Muscle of back (tissue), 11 donors: ENCODE measurements around the gene USP3. TPM values are rescaled to one million over a fixed set of nuclear protein-coding genes. Genes with fewer than 3 reads are reported as not detected.
"Not testable (repeated sequence)": the region's sequence is repeated elsewhere in the genome, so short reads cannot be mapped to it uniquely, and the experiment has no call there.

ENCODE experiments used
- DNase-seq, 3 donors: peaks; one replicate each; pipeline versions ENCODE4 v3.0.0 to v3.0.0-alpha.2; 2013
- polyA plus RNA-seq, 10 donors: library from polyadenylated mRNA; unstranded; fragments of 120-200 nt; gene quantifications; one replicate each; pipeline ENCODE4 v1.2.1, GENCODE V29; 2013; ENCODE audit not compliant: insufficient read length in 10 of 10

USP3 gene
- polyA plus RNA-seq, 10 donors: 15.2 to 31.4 (median 21.7) TPM

GRCh38 chr15:63605036-63605435 lies 100.6 kb downstream of the USP3 start:
- no peak for DNase-seq

- DNase-seq: no peak
These were observed 101.4 kb downstream of the USP3 start for GRCh38 chr15:63605816-63606215.

GRCh38 chr15:63606308-63606707 lies 101.9 kb downstream of the USP3 start:
- DNase-seq: no peak

- no peak for DNase-seq
These were observed 104.6 kb downstream of the USP3 start for GRCh38 chr15:63608989-63609388.

GRCh38 chr15:63609448-63609847 lies 105.1 kb downstream of the USP3 start:
- DNase-seq: no peak

- peak; percentile 74 to 93 (median 84) for DNase-seq
These were observed 105.9 kb downstream of the USP3 start for GRCh38 chr15:63610209-63610841.

- DNase-seq: peak; percentile 53 to 67 (median 64)
These were observed 106.8 kb downstream of the USP3 start for GRCh38 chr15:63611177-63611576.

GRCh38 chr15:63612300-63612699 lies 107.9 kb downstream of the USP3 start:
- no peak for DNase-seq

- no peak for DNase-seq
These were observed 111.5 kb downstream of the USP3 start for GRCh38 chr15:63615935-63616334.

GRCh38 chr15:63617147-63617546 lies 112.8 kb downstream of the USP3 start:
- DNase-seq: not testable (repeated sequence)

GRCh38 chr15:63617627-63618026 lies 113.2 kb downstream of the USP3 start:
- DNase-seq: not testable (repeated sequence)

GRCh38 chr15:63620760-63621159 lies 116.4 kb downstream of the USP3 start:
- not testable (repeated sequence) for DNase-seq

GRCh38 chr15:63623232-63623969 lies 119.0 kb downstream of the USP3 start:
- DNase-seq: no peak

GRCh38 chr15:63626955-63627354 lies 122.6 kb downstream of the USP3 start:
- no peak for DNase-seq

- no peak for DNase-seq
These were observed 123.9 kb downstream of the USP3 start for GRCh38 chr15:63628123-63628822.

- DNase-seq: no peak
These were observed 125.8 kb downstream of the USP3 start for GRCh38 chr15:63630036-63630751.

- no peak for DNase-seq
These were observed 128.9 kb downstream of the USP3 start for GRCh38 chr15:63633312-63633711.

- DNase-seq: no peak
These were observed 129.8 kb downstream of the USP3 start for GRCh38 chr15:63634154-63634553.

- no peak for DNase-seq
These were observed 132.2 kb downstream of the USP3 start for GRCh38 chr15:63636518-63637061.

- no peak for DNase-seq
These were observed 134.4 kb downstream of the USP3 start for GRCh38 chr15:63638839-63639238.

GRCh38 chr15:63640146-63640545 lies 135.8 kb downstream of the USP3 start:
- no peak for DNase-seq
